Measurements from ENCODE around the gene MYO16.
"Not testable (repeated sequence)": the region's sequence is repeated elsewhere in the genome, so short reads cannot be mapped to it uniquely, and the experiment has no call there.

Gene MYO16

GRCh38 chr13:108987944-108988343 lies 358.5 kb downstream of the MYO16 start:
- no peak for DNase-seq (ENCODE audit: low spot score)
- no peak for TF ChIP-seq CTCF (IDR thresholded peaks at IDR 0.05; ENCODE audit: borderline replicate concordance, control extremely low read depth, extremely low read depth, insufficient read depth, missing control alignments)
- in situ Hi-C loops (cut with MboI; ENCODE audit: low sequenced_read_pairs, unreplicated experiment): no loop called here

- DNase-seq (ENCODE audit: low spot score); in situ Hi-C loops (cut with MboI; ENCODE audit: low sequenced_read_pairs, unreplicated experiment): not testable (repeated sequence)
Measured at GRCh38 chr13:108991416-108991815, 362.0 kb downstream of the MYO16 start.

GRCh38 chr13:108993346-108993745 lies 363.9 kb downstream of the MYO16 start:
- in situ Hi-C loops (cut with MboI; ENCODE audit: low sequenced_read_pairs, unreplicated experiment): no loop called here
- DNase-seq (ENCODE audit: low spot score): no peak
- TF ChIP-seq CTCF (IDR thresholded peaks at IDR 0.05; ENCODE audit: borderline replicate concordance, control extremely low read depth, extremely low read depth, insufficient read depth, missing control alignments): no peak

GRCh38 chr13:108996430-108996829 lies 367.0 kb downstream of the MYO16 start:
- in situ Hi-C loops (cut with MboI; ENCODE audit: low sequenced_read_pairs, unreplicated experiment): no loop called here
- TF ChIP-seq CTCF (IDR thresholded peaks at IDR 0.05; ENCODE audit: borderline replicate concordance, control extremely low read depth, extremely low read depth, insufficient read depth, missing control alignments): no peak
- DNase-seq (ENCODE audit: low spot score): no peak

GRCh38 chr13:109000207-109000606 lies 370.8 kb downstream of the MYO16 start:
- no peak for DNase-seq (ENCODE audit: low spot score)
- in situ Hi-C loops (cut with MboI; ENCODE audit: low sequenced_read_pairs, unreplicated experiment): no loop called here
- no peak for TF ChIP-seq CTCF (IDR thresholded peaks at IDR 0.05; ENCODE audit: borderline replicate concordance, control extremely low read depth, extremely low read depth, insufficient read depth, missing control alignments)

GRCh38 chr13:109002934-109003333 lies 373.5 kb downstream of the MYO16 start:
- no peak for TF ChIP-seq CTCF (IDR thresholded peaks at IDR 0.05; ENCODE audit: borderline replicate concordance, control extremely low read depth, extremely low read depth, insufficient read depth, missing control alignments)
- DNase-seq (ENCODE audit: low spot score): no peak
- in situ Hi-C loops (cut with MboI; ENCODE audit: low sequenced_read_pairs, unreplicated experiment): no loop called here

GRCh38 chr13:109007946-109008345 lies 378.5 kb downstream of the MYO16 start:
- DNase-seq (ENCODE audit: low spot score): no peak
- TF ChIP-seq CTCF (IDR thresholded peaks at IDR 0.05; ENCODE audit: borderline replicate concordance, control extremely low read depth, extremely low read depth, insufficient read depth, missing control alignments): no peak
- in situ Hi-C loops (cut with MboI; ENCODE audit: low sequenced_read_pairs, unreplicated experiment): no loop called here

Measured in GM13976 (cell line).